Tibial artery (tissue), 4 donors: ENCODE data around the gene TRIM71.

Experiments
- DNase-seq, 2 donors: peaks; one replicate each; pipeline ENCODE4 v3.0.0-alpha.2; 2019
- H3K27ac ChIP-seq, 2 donors: fragments of 200-600 bp; sonication (generic) in 1 of 2; 1 replicate in 1 of 2; 2 replicates in 1 of 2; pipeline ENCODE4 v1.5.1; 2018 to 2019; ENCODE audit warnings: mild to moderate bottlenecking in 1 of 2
- H3K27me3 ChIP-seq, 2 donors: fragments of 200-600 bp; sonication (generic) in 1 of 2; one replicate each; pipeline versions ENCODE4 v1.5.1 to v1.6.0; 2016 to 2019
- H3K36me3 ChIP-seq, 3 donors: fragments of 200-600 bp; sonication (generic) in 2 of 3; one replicate each; pipeline ENCODE4 v1.5.1; 2016 to 2019; ENCODE audit warnings: mild to moderate bottlenecking in 2 of 3
- H3K4me1 ChIP-seq, 4 donors: fragments of 200-600 bp; sonication (generic) in 2 of 4; 1 replicate in 3 of 4; 2 replicates in 1 of 4; pipeline ENCODE4 v1.5.1; 2016 to 2019
- H3K4me3 ChIP-seq, 2 donors: fragments of 200-600 bp; sonication (generic) in 1 of 2; 1 replicate in 1 of 2; 2 replicates in 1 of 2; pipeline ENCODE4 v1.5.1; 2018 to 2019; ENCODE audit warnings: mild to moderate bottlenecking in 2 of 2
- H3K9me3 ChIP-seq, 3 donors: fragments of 200-600 bp; sonication (generic) in 1 of 3; one replicate each; pipeline ENCODE4 v1.5.1; 2016 to 2019
- intact Hi-C: fragments of 100-400 bp; cut with DNase I; formaldehyde crosslinking; loops from one replicate; pipeline ENCODE4 v1.15.0; 2023; ENCODE audit warnings: low total_unique reads
- TF ChIP-seq, protein P1 (sequence below), 2 experiments: fragments of 200-600 bp in 1 of 2; fragments of 450-650 bp in 1 of 2; IDR thresholded peaks; one replicate each; pipeline ENCODE4 v1.5.1; 2017 to 2019; ENCODE audit warnings: antibody characterized with exemption in 2 of 2, mild to moderate bottlenecking in 1 of 2, moderate library complexity in 1 of 2

TRIM71 gene

DNA sequence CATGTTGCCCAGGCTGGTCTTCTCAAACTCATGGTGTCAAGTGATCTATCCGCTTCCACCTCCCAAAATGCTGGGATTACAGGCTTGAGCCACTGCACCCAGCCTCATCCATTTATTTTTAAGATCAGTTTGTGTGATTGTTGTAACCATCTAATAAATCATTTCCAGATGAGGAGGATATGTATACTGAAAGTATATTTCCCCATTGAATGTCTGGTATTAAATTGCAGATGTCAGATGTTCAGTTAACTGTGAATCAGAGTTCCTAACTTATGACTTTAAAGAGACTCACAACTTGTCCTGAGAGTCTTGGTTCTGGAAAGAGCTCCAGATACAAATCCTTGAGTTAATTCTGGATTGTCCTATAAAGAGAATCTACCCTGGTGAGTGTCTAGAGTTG, 62.4 kb downstream of the TRIM71 start:
- DNase-seq, result no peak
- H3K4me3 ChIP-seq, result no peak overlapping the region
- no peaks in the 10 kb centered on the region for H3K4me1 ChIP-seq
- TF ChIP-seq, protein P1, sequence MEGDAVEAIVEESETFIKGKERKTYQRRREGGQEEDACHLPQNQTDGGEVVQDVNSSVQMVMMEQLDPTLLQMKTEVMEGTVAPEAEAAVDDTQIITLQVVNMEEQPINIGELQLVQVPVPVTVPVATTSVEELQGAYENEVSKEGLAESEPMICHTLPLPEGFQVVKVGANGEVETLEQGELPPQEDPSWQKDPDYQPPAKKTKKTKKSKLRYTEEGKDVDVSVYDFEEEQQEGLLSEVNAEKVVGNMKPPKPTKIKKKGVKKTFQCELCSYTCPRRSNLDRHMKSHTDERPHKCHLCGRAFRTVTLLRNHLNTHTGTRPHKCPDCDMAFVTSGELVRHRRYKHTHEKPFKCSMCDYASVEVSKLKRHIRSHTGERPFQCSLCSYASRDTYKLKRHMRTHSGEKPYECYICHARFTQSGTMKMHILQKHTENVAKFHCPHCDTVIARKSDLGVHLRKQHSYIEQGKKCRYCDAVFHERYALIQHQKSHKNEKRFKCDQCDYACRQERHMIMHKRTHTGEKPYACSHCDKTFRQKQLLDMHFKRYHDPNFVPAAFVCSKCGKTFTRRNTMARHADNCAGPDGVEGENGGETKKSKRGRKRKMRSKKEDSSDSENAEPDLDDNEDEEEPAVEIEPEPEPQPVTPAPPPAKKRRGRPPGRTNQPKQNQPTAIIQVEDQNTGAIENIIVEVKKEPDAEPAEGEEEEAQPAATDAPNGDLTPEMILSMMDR (IDR thresholded peaks at IDR 0.05), result no peak
- H3K36me3 ChIP-seq, result no peaks in the 10 kb centered on the region
- intact Hi-C loops, result no loop called here
- no peaks in the 10 kb centered on the region for H3K27me3 ChIP-seq
- no peaks in the 10 kb centered on the region for H3K9me3 ChIP-seq
- H3K27ac ChIP-seq, result no peak overlapping the region

DNA sequence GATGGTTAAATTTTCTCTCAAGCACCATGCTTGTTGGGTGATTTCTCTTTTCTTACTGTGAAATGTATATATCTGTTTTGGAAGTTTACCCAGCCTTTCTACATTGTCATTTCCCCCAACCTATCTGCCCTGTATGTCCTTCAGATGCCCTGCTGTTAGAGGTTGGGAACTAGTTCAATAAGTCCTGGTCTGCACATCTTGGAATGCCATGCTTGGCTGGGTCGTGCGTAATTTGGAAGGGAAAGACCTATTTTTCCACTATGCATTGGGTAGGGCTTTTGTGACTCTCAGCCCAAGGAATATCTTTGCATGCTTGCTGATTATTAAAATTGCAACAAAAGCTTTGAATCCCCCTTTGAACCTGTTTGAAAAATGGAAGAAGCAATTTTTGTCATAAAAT, 63.8 kb downstream of the TRIM71 start:
- no peak for DNase-seq
- Histone ChIP-seq H3K9me3 (no peaks in the 10 kb centered on the region), H3K27me3 (no peaks in the 10 kb centered on the region), H3K27ac (no peak overlapping the region), H3K4me1 (no peaks in the 10 kb centered on the region), H3K4me3 (no peak overlapping the region), H3K36me3 (no peaks in the 10 kb centered on the region)
- TF ChIP-seq, protein P1 (IDR thresholded peaks at IDR 0.05), result no peak
- intact Hi-C loops, result no loop called here

DNA sequence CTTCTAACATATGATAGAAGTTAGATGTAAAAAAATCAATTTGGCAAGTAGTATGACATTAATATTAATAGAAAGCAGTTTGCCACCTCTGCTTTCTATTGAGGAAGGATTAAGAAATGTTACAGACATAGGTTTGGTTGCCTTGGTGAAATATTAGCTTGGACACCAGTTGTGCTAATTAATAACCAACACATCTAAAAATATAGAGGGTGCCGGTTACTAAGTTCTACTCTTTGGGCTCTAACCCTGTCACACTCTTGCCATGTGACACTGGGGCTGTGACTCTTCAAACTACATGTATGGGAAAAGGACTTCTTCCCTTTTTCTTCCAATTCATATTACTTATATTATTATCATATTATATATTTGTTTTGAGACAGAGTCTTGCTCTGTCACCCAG, 64.4 kb downstream of the TRIM71 start:
- Histone ChIP-seq H3K27me3 (no peaks in the 10 kb centered on the region), H3K27ac (no peak overlapping the region)
- intact Hi-C loops, result no loop called here

DNA sequence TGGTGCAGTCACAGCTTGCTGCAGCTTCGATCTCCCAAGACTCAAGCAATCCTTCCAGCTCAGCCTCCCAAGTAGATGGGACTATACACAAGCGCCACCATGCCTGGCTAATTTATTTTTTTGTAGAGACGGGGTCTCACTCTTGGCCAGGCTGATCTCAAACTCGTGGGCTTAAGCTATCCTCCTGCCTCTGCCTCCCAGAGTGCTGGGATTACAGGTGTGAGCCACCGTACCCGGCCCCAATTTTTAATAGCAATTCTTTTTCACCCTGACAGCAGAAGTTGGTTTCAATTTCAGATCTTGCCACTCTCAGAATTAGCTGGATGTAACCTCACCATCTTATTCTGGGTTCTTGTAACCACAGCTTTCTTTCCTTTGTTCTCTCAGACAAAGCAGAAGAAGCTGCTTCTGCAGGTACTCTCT, 64.8 kb downstream of the TRIM71 start:
- TF ChIP-seq, protein P1 (IDR thresholded peaks at IDR 0.05), result no peak
- intact Hi-C loops, result no loop called here

More for the DNA sequence above, 64.4 kb downstream of the TRIM71 start:
- Histone ChIP-seq H3K36me3 (no peaks in the 10 kb centered on the region), H3K9me3 (no peaks in the 10 kb centered on the region), H3K4me3 (no peak overlapping the region), H3K4me1 (no peaks in the 10 kb centered on the region)
- TF ChIP-seq, protein P1 (IDR thresholded peaks at IDR 0.05), result no peak
- DNase-seq, result no peak

DNA sequence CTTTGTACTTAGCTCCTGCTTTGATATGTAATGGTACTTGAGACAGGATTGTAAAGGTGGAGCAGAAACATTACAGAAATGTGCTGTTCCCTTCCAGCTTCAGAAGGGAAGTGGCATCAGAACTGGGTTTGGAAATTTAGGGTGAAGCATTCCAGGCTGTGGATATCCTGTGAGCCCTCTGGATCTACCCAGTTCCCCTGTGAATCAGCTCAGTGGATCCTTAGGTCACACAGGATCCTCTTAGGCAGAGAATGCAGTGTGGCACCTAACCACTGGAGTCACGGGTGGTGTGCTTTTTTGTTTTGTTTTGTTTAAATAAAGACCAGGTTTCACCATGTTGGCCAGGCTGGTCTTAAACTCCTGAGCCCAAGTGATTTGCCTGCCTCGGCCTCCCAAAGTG, 66.0 kb downstream of the TRIM71 start:
- Histone ChIP-seq H3K27me3 (no peaks in the 10 kb centered on the region), H3K4me1 (no peaks in the 10 kb centered on the region), H3K27ac (no peak overlapping the region), H3K9me3 (no peaks in the 10 kb centered on the region), H3K36me3 (no peaks in the 10 kb centered on the region), H3K4me3 (no peak overlapping the region)
- no peak for DNase-seq
- intact Hi-C loops, result no loop called here
- TF ChIP-seq, protein P1 (IDR thresholded peaks at IDR 0.05), result no peak

More for the DNA sequence above, 64.8 kb downstream of the TRIM71 start:
- Histone ChIP-seq H3K27me3 (no peaks in the 10 kb centered on the region), H3K36me3 (no peaks in the 10 kb centered on the region), H3K4me1 (no peaks in the 10 kb centered on the region), H3K27ac (no peak overlapping the region), H3K9me3 (no peaks in the 10 kb centered on the region), H3K4me3 (no peak overlapping the region)
- no peak for DNase-seq

DNA sequence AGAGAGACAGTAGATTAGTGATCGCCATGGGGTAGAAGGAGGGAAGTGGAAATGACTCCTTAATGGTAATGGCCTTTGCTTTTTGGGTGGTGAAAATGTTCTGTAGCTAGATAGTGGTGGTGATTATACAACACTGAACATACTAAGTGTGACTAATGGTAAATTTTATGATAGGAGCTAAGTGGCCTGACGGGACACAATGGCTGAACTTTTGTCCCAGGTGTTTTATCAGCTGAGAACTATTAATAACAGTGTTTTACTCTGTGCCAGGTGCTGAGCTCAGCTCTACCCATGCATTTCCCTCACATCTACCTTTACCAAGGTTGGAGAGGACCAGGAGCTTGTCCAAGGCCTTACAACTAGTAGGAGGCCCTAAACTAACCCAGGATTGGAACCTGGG, 66.8 kb downstream of the TRIM71 start:
- H3K36me3 ChIP-seq, result no peaks in the 10 kb centered on the region
- DNase-seq, result no peak
- no peaks in the 10 kb centered on the region for H3K9me3 ChIP-seq
- H3K4me3 ChIP-seq, result no peak overlapping the region
- H3K4me1 ChIP-seq, result no peaks in the 10 kb centered on the region
- H3K27me3 ChIP-seq, result no peaks in the 10 kb centered on the region
- intact Hi-C loops, result no loop called here
- no peak overlapping the region for H3K27ac ChIP-seq
- TF ChIP-seq, protein P1 (IDR thresholded peaks at IDR 0.05), result no peak
